Brain microvascular endothelial cell (primary cell): ENCODE measurements around the gene CLDN5.
"Not testable (repeated sequence)": the region's sequence is repeated elsewhere in the genome, so short reads cannot be mapped to it uniquely, and the experiment has no call there.

Experiments used
- DNase-seq: peaks from one replicate; pipeline ENCODE4 v3.0.0-alpha.2; 2020
- H3K27ac ChIP-seq: fragments of 250-450 bp; sonication (Bioruptor Pico); 2 replicates; pipeline ENCODE4 v1.5.1; 2020; ENCODE audit warnings: mild to moderate bottlenecking, moderate library complexity
- H3K27me3 ChIP-seq: fragments of 250-450 bp; sonication (Bioruptor Pico); replicated peaks from 2 replicates; pipeline ENCODE4 v1.5.1; 2020; ENCODE audit warnings: mild to moderate bottlenecking
- H3K36me3 ChIP-seq: fragments of 250-450 bp; sonication (Bioruptor Pico); replicated peaks from 2 replicates; pipeline ENCODE4 v1.5.1; 2020; ENCODE audit warnings: mild to moderate bottlenecking
- H3K4me3 ChIP-seq: 2 replicates; pipeline ENCODE4 v1.5.1; 2011; ENCODE audit warnings: low read depth, mild to moderate bottlenecking, control low read depth, low read length, moderate library complexity
- CTCF ChIP-seq: IDR thresholded peaks from 2 replicates; pipeline ENCODE4 v1.5.1; 2011; ENCODE audit warnings: low read depth, mild to moderate bottlenecking, moderate library complexity, low read length, control low read depth, inconsistent platforms; ENCODE audit errors: missing control alignments
- in situ Hi-C: cut with HindIII; loops from 2 replicates; pipeline ENCODE4 v1.10.0; 2017; ENCODE audit warnings: low sequenced_read_pairs, low pct_ligation_motif_present

Gene CLDN5

DNA sequence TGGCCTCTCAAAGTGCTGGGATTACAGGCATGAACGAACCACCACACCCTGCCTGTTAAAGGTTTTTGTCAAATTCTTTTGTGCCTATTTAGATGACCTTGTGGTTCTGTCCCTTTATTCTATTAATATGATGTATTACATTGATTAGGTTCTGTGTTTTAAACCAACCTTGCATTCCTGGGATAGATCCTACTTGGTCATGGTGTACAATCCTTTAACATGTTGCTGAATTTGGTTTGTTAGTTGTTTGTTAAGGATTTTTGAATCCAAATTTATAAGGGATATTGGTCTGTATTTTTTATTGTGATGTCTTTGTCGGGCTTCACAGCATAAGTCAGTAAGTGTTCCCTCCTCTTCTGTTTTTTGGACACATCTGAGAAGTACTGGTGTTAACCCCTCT lies 29.0 kb upstream of the CLDN5 start:
- no peak for DNase-seq
- TF ChIP-seq CTCF = no peak
- in situ Hi-C loops = no loop called here
- Histone ChIP-seq H3K27me3 (no peaks in the 10 kb centered on the region), H3K36me3 (no peaks in the 10 kb centered on the region), H3K4me3 (no peak overlapping the region), H3K27ac (no peak overlapping the region)

DNA sequence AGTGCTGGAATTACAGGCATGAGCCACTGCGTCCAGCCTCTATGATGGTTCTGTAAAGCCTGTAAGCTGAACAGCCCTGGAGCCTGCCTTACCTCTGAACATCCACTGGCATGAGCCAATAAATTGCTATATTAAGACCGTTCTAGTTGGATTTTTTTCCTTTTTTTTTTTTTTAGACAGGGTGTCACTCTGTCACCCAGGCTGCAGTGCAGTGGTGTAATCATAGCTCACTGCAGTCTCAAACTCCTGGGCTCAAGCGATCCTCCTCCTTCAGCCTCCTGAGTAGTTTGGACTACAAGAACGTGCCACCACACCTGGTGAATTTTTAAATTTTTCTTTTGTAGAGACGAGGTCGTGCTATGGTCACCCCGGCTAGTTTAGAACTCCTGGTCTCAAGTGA lies 26.2 kb upstream of the CLDN5 start:
- no peak overlapping the region for H3K4me3 ChIP-seq
- in situ Hi-C loops = no loop called here
- TF ChIP-seq CTCF = no peak
- DNase-seq = no peak
- H3K27ac ChIP-seq = no peak overlapping the region
- no peaks in the 10 kb centered on the region for H3K27me3 ChIP-seq
- H3K36me3 ChIP-seq = no peaks in the 10 kb centered on the region

DNA sequence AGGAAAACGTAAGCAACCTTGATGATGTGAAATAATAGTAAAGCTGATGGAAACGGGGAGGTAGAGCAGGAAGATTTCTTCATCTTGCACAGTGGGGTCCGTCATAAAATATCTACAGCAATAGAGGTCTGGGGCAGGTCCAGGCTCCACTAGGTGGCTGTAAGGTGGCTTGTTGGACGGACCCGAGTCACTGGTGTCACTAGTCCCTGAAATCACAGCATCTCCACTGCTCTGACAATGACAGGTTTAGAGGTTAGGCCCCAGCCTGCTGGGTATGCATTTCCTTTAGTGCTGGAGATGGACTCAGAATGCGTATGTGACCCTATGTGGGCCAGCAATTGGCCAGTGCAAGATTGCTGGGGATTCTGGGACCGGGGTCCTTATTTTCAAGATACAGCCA lies 25.2 kb upstream of the CLDN5 start:
- no peaks in the 10 kb centered on the region for H3K36me3 ChIP-seq
- no peaks in the 10 kb centered on the region for H3K27me3 ChIP-seq
- no peak for TF ChIP-seq CTCF
- DNase-seq = no peak
- no peak overlapping the region for H3K27ac ChIP-seq
- in situ Hi-C loops = no loop called here
- no peak overlapping the region for H3K4me3 ChIP-seq

DNA sequence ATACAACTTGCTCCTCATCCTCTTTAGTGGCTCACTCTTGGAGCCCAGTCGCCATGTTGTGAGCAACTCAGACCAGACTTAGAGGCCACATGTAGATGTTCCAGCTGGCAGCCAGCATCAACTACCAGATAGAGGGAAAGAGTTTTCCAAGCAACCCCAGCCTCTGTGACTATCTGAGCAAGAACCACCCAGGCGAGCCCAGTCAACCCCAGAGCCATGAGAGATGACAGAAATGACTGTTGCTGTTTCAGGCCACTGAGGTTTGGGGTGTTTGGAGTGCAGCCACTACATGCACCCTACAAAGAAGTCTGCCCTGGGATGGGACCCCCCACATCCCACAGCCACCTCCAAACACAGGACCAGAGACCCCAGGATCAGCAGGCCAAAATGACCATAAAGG lies 24.8 kb upstream of the CLDN5 start:
- no peaks in the 10 kb centered on the region for H3K27me3 ChIP-seq
- no peaks in the 10 kb centered on the region for H3K36me3 ChIP-seq
- H3K4me3 ChIP-seq = no peak overlapping the region
- no peak for TF ChIP-seq CTCF
- DNase-seq = no peak
- H3K27ac ChIP-seq = no peak overlapping the region
- in situ Hi-C loops = no loop called here

DNA sequence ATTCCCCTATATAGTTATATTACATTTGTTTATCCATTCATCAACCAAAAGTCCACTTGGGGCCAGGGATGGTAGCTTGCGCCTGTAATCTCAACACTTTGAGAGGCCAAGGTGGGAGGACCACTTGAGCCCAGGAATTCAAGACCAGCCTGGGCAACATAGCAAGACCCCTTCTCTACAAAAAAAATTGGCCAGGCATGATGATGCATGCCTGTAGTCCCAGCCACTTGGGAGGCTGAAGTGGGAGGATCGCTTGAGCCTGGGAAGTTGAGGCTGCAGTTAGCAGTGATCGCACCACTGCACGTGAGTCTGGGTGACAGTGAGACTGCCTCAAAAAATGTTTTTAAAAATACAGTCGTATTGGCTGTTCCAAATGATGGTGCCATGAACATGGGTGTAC lies 24.2 kb upstream of the CLDN5 start:
- H3K4me3 ChIP-seq, DNase-seq, H3K36me3 ChIP-seq, H3K27ac ChIP-seq, in situ Hi-C loops, H3K27me3 ChIP-seq: not testable (repeated sequence)

DNA sequence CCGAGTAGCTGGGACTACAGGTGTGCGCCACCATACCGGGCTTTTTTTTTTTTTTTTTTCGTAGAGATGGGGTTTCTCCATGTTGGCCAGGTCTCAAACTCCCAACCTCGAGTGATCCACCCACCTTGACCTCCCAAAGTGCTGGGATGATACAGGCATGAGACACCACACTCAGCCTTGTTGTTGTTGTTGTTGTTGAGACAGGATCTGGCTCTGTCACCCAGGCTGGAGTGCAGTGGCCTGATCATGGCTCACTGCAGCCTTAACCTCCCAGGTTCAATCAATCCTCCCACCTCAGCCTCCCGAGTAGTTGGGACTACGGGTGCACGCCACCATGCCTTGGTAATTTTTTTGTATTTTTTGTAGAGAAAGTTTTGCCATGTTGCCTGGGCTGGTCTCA lies 23.4 kb upstream of the CLDN5 start:
- no peak for DNase-seq
- no peaks in the 10 kb centered on the region for H3K36me3 ChIP-seq
- H3K4me3 ChIP-seq = no peak overlapping the region
- H3K27me3 ChIP-seq = no peaks in the 10 kb centered on the region
- in situ Hi-C loops = no loop called here
- TF ChIP-seq CTCF = no peak
- no peak overlapping the region for H3K27ac ChIP-seq
